PC-3 (cell line): ENCODE results near the gene RBMS3. TPM values are rescaled to one million over a fixed set of nuclear protein-coding genes. Genes with fewer than 3 reads are reported as not detected.

Source experiments
- ATAC-seq: fragments of 200-7000 bp; cut with Tn5 transposase; 2 replicates; pipeline ENCODE4 v1.9.1; 2020; ENCODE audit warnings: mild to moderate bottlenecking, moderate library complexity
- BruUV-seq: library from RNA; stranded (reverse); fragments of 400-500 nt; replicated peaks from 2 replicates; lab custom pipeline; 2021; lab: Mats Ljungman, UMichigan
- CTCF ChIA-PET: fragments of 300-600 bp; sonication (Branson Sonifier 250); formaldehyde crosslinking; loops from one replicate; lab custom pipeline; 2022; ENCODE audit warnings: antibody characterized with exemption; lab: Charles Lee
- POLR2A ChIA-PET: fragments of 300-600 bp; sonication (Branson Sonifier 250); formaldehyde crosslinking; loops from one replicate; lab custom pipeline; 2022; ENCODE audit warnings: antibody characterized with exemption; ENCODE audit not compliant: unreplicated experiment; lab: Charles Lee
- DNase-seq: peaks from one replicate; pipeline ENCODE4 v3.0.0-alpha.2; 2015
- H2AFZ ChIP-seq: fragments of 300-600 bp; sonication (generic); 2 replicates; pipeline ENCODE4 v1.6.0; 2016; ENCODE audit warnings: antibody characterized with exemption, low read length
- H3F3A ChIP-seq: fragments of 300-600 bp; sonication (generic); one replicate; pipeline ENCODE4 v1.6.0; 2017; ENCODE audit warnings: antibody characterized with exemption, low read length, control low read depth, mild to moderate bottlenecking; ENCODE audit not compliant: unreplicated experiment
- H3K27ac ChIP-seq: fragments of 300-600 bp; sonication (generic); 2 replicates; pipeline ENCODE4 v1.5.1; 2016; ENCODE audit warnings: mild to moderate bottlenecking, low read length
- H3K27me3 ChIP-seq: fragments of 300-600 bp; sonication (generic); 2 replicates; pipeline ENCODE4 v1.6.1; 2016; ENCODE audit warnings: low read length, mixed read lengths
- H3K36me3 ChIP-seq: fragments of 300-600 bp; sonication (generic); 2 replicates; pipeline ENCODE4 v1.6.1; 2016; ENCODE audit warnings: low read depth, mixed run types, low read length, mixed read lengths
- H3K4me1 ChIP-seq: fragments of 300-600 bp; sonication (generic); 2 replicates; pipeline ENCODE4 v1.5.1; 2016; ENCODE audit warnings: low read length; ENCODE audit not compliant: insufficient read depth
- H3K4me2 ChIP-seq: fragments of 300-600 bp; sonication (generic); 2 replicates; pipeline ENCODE4 v1.6.0; 2016; ENCODE audit warnings: low read length
- H3K4me3 ChIP-seq: fragments of 300-600 bp; sonication (generic); 2 replicates; pipeline ENCODE4 v1.5.1; 2016; ENCODE audit warnings: mild to moderate bottlenecking, low read length, mixed read lengths
- H3K79me2 ChIP-seq: fragments of 300-600 bp; sonication (generic); 2 replicates; pipeline ENCODE4 v1.6.1; 2017; ENCODE audit warnings: low read length, mixed read lengths
- H3K9ac ChIP-seq: fragments of 300-600 bp; sonication (generic); 2 replicates; pipeline ENCODE4 v1.6.0; 2016; ENCODE audit warnings: mild to moderate bottlenecking, low read length
- H3K9me2 ChIP-seq: fragments of 300-600 bp; sonication (generic); replicated peaks from 2 replicates; pipeline ENCODE4 v1.6.1; 2016; ENCODE audit warnings: mixed run types, low read length, mixed read lengths
- H3K9me3 ChIP-seq: fragments of 300-600 bp; sonication (generic); 2 replicates; pipeline ENCODE4 v1.6.1; 2016; ENCODE audit warnings: low read length, mixed read lengths
- H4K20me1 ChIP-seq: fragments of 300-600 bp; sonication (generic); 2 replicates; pipeline ENCODE4 v1.6.1; 2016; ENCODE audit warnings: low read length, mixed read lengths
- CTCF ChIP-seq: fragments of 300-600 bp; sonication (generic); conservative IDR thresholded peaks from 2 replicates; pipeline ENCODE4 v1.5.1; 2017; ENCODE audit warnings: antibody characterized with exemption, low read depth, mild to moderate bottlenecking, low read length
- EZH2 ChIP-seq: fragments of 300-600 bp; sonication (generic); IDR thresholded peaks from one replicate; pipeline ENCODE4 v1.6.1; 2017; ENCODE audit warnings: antibody characterized with exemption, mild to moderate bottlenecking, low read length; ENCODE audit not compliant: unreplicated experiment
- EZH2phosphoT487 ChIP-seq: fragments of 300-600 bp; sonication (generic); IDR thresholded peaks from 2 replicates; pipeline ENCODE4 v1.6.1; 2018; ENCODE audit warnings: mild to moderate bottlenecking, antibody characterized with exemption, low read length, borderline replicate concordance
- intact Hi-C: fragments of 100-400 bp; cut with micrococcal nuclease; formaldehyde crosslinking; loops from 2 replicates; pipeline ENCODE4 v1.9.0; 2023
- total RNA-seq: library from RNA; depleted of rRNA; stranded (reverse); fragments of >200 nt; gene quantifications from 2 replicates; pipeline ENCODE4 v1.2.3, GENCODE V29; 2014

Gene RBMS3
- total RNA-seq, 1 experiment from 2014 or later, result 5.4 TPM

- ATAC-seq, result no peak
- ChIA-PET CTCF (no interaction called here), POLR2A (no interaction called here)
- no peaks in the 10 kb centered on the region for H3F3A ChIP-seq
- H2AFZ ChIP-seq, result no peak overlapping the region
- H3K9me2 ChIP-seq, result no peaks in the 10 kb centered on the region
- no peak for DNase-seq
- TF ChIP-seq CTCF, result no peak
- TF ChIP-seq EZH2, result no peak
- no peak for TF ChIP-seq EZH2phosphoT487
- no peak overlapping the region for H3K27ac ChIP-seq
- H3K36me3 ChIP-seq, result no peaks in the 10 kb centered on the region
- no peak overlapping the region for H3K9ac ChIP-seq
- H3K79me2 ChIP-seq, result no peaks in the 10 kb centered on the region
- H3K4me3 ChIP-seq, result no peak overlapping the region
- intact Hi-C loops, result no loop called here
- no peak overlapping the region for H3K4me2 ChIP-seq
- H3K9me3 ChIP-seq, result no peaks in the 10 kb centered on the region
- BruUV-seq, result no TSS peak
- no peaks in the 10 kb centered on the region for H3K4me1 ChIP-seq
- no peaks in the 10 kb centered on the region for H3K27me3 ChIP-seq
- H4K20me1 ChIP-seq, result no peaks in the 10 kb centered on the region
These were observed 92.3 kb downstream of the RBMS3 start for GRCh38 chr3:29373131-29373680.

- Histone ChIP-seq H4K20me1 (no peaks in the 10 kb centered on the region), H3K79me2 (no peaks in the 10 kb centered on the region), H3K9ac (no peak overlapping the region), H3K9me2 (no peaks in the 10 kb centered on the region), H3K36me3 (no peaks in the 10 kb centered on the region), H3K27me3 (no peaks in the 10 kb centered on the region), H3K9me3 (no peaks in the 10 kb centered on the region), H3K4me2 (no peak overlapping the region), H2AFZ (no peak overlapping the region), H3K4me3 (no peak overlapping the region), H3K27ac (no peak overlapping the region), H3K4me1 (no peaks in the 10 kb centered on the region), H3F3A (no peaks in the 10 kb centered on the region)
- POLR2A ChIA-PET, result no interaction called here
- no peak for DNase-seq
- ATAC-seq, result no peak
- TF ChIP-seq EZH2 (no peak), EZH2phosphoT487 (no peak), CTCF (no peak)
- BruUV-seq, result no TSS peak
- intact Hi-C loops, result no loop called here
- CTCF ChIA-PET, result no interaction called here
These were observed 93.4 kb downstream of the RBMS3 start for GRCh38 chr3:29374226-29374625.

- H4K20me1 ChIP-seq, result no peaks in the 10 kb centered on the region
- H3K4me2 ChIP-seq, result no peak overlapping the region
- no peaks in the 10 kb centered on the region for H3K9me3 ChIP-seq
- no TSS peak for BruUV-seq
- H3K36me3 ChIP-seq, result no peaks in the 10 kb centered on the region
- DNase-seq, result no peak
- H3K9me2 ChIP-seq, result no peaks in the 10 kb centered on the region
- no peak overlapping the region for H3K4me3 ChIP-seq
- no peak for ATAC-seq
- TF ChIP-seq EZH2, result no peak
- H3K79me2 ChIP-seq, result no peaks in the 10 kb centered on the region
- H3K27me3 ChIP-seq, result no peaks in the 10 kb centered on the region
- intact Hi-C loops, result no loop called here
- H3K9ac ChIP-seq, result no peak overlapping the region
- ChIA-PET CTCF (no interaction called here), POLR2A (no interaction called here)
- no peak overlapping the region for H3K27ac ChIP-seq
- H3F3A ChIP-seq, result no peaks in the 10 kb centered on the region
- no peak overlapping the region for H2AFZ ChIP-seq
- no peaks in the 10 kb centered on the region for H3K4me1 ChIP-seq
These were observed 98.2 kb downstream of the RBMS3 start for GRCh38 chr3:29379097-29379496.
